GM23338 (cell line): ENCODE results near the gene TTLL8.

Source experiments
- POLR2AphosphoS5 ChIP-seq: IDR thresholded peaks from 2 replicates; pipeline ENCODE4 v1.6.1; 2016; ENCODE audit warnings: antibody characterized with exemption, low read depth
- TF ChIP-seq, protein P1 (sequence below), 2 experiments: fragments of 200-600 bp in 1 of 2; sonication (generic) in 1 of 2; conservative IDR thresholded peaks; 2 replicates each; pipeline versions ENCODE4 v1.5.1 to v1.6.1; 2016 to 2017; ENCODE audit warnings: antibody characterized with exemption in 2 of 2, low read depth in 2 of 2, mild to moderate bottlenecking in 2 of 2, moderate library complexity in 1 of 2
- TF ChIP-seq, protein P2 (sequence below): IDR thresholded peaks from one replicate; pipeline ENCODE4 v1.6.1; 2018; ENCODE audit warnings: antibody characterized with exemption; ENCODE audit not compliant: unreplicated experiment

DNA sequence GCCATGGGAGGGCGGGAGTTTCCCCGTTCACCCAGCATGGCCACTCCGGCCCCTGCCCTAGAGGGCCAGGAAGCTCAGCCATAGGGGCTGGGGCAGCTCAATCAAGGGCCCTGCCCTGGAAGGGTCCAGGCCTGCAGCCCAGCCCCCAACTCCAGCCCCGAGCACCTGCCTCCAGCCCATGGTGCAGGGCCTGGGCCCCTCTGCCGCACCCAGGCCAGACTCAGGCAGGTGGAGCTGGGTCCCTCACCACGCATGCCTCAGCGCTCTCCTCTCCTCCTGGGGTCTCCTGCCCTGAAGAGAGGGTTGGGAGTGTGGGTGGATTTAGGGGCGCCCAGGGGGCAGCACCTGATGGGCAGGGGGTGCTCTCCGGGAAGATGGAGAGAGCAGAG, 14.1 kb upstream of the TTLL8 start:
- TF ChIP-seq, protein P1, sequence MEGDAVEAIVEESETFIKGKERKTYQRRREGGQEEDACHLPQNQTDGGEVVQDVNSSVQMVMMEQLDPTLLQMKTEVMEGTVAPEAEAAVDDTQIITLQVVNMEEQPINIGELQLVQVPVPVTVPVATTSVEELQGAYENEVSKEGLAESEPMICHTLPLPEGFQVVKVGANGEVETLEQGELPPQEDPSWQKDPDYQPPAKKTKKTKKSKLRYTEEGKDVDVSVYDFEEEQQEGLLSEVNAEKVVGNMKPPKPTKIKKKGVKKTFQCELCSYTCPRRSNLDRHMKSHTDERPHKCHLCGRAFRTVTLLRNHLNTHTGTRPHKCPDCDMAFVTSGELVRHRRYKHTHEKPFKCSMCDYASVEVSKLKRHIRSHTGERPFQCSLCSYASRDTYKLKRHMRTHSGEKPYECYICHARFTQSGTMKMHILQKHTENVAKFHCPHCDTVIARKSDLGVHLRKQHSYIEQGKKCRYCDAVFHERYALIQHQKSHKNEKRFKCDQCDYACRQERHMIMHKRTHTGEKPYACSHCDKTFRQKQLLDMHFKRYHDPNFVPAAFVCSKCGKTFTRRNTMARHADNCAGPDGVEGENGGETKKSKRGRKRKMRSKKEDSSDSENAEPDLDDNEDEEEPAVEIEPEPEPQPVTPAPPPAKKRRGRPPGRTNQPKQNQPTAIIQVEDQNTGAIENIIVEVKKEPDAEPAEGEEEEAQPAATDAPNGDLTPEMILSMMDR (conservative IDR thresholded peaks at IDR 0.05; ENCODE audit: low read depth in 2 of 2), result no peak
- TF ChIP-seq POLR2AphosphoS5, result no peak
- TF ChIP-seq, protein P2, sequence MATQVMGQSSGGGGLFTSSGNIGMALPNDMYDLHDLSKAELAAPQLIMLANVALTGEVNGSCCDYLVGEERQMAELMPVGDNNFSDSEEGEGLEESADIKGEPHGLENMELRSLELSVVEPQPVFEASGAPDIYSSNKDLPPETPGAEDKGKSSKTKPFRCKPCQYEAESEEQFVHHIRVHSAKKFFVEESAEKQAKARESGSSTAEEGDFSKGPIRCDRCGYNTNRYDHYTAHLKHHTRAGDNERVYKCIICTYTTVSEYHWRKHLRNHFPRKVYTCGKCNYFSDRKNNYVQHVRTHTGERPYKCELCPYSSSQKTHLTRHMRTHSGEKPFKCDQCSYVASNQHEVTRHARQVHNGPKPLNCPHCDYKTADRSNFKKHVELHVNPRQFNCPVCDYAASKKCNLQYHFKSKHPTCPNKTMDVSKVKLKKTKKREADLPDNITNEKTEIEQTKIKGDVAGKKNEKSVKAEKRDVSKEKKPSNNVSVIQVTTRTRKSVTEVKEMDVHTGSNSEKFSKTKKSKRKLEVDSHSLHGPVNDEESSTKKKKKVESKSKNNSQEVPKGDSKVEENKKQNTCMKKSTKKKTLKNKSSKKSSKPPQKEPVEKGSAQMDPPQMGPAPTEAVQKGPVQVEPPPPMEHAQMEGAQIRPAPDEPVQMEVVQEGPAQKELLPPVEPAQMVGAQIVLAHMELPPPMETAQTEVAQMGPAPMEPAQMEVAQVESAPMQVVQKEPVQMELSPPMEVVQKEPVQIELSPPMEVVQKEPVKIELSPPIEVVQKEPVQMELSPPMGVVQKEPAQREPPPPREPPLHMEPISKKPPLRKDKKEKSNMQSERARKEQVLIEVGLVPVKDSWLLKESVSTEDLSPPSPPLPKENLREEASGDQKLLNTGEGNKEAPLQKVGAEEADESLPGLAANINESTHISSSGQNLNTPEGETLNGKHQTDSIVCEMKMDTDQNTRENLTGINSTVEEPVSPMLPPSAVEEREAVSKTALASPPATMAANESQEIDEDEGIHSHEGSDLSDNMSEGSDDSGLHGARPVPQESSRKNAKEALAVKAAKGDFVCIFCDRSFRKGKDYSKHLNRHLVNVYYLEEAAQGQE, result no peak
